IPS-NIHi7 (cell line): ENCODE results near the gene RNF175.

Source experiments
- DNase-seq: peaks from one replicate; pipeline ENCODE4 v3.0.0; 2012; ENCODE audit warnings: mixed read lengths; ENCODE audit errors: extremely low spot score

Gene RNF175

DNA sequence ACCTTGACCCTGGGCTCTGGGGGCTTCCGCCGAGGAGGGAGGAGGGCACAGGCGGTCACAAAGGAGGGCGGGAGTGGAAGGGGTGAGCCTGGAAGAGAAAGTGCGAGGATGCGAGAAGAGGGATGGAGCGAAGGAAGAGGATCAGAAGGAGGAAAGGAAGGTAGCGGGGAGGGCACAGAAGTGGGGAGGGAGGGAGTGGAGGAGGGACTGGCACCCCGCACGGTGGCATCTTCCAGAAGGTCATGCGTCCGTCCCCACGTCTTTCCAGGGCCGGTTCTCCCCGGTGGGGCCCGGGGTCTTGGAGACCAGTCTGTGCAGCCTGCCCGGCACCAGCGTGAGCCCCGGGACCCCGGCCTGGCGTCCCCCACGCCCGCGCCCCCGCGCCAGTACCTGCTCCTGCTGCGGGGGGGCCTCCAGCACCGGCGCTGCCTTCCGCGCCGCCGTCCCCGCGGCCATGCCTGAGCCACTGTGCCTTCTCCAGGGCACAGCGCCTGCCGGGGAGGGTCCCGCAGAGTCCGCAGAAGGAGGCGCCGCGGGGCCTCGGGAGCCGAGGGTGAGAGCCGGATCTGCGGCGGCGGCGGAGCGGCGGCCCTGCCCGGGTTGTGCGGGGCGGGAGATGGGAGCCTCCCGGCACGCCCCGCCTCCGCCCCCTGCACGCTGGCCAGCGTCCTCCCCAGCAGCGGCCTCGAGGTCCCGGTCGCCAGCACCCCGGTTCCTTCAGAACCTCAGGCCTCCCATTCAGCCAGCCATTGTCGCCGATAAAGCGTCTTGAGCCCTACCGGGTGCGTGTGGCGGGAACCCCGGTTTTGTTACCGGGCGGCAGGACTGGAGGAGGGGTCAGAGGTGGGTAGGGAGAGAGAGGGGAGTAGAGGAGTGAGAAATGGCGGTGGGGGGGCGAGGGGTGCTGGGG lies at the start of gene RNF175:
Gene RNF175, minus strand, starts transcription at position 618 of the 910 bp plus-strand sequence. Its CDS starts 162 bp downstream, at position 456.
- peak; percentile 63 for DNase-seq

DNA sequence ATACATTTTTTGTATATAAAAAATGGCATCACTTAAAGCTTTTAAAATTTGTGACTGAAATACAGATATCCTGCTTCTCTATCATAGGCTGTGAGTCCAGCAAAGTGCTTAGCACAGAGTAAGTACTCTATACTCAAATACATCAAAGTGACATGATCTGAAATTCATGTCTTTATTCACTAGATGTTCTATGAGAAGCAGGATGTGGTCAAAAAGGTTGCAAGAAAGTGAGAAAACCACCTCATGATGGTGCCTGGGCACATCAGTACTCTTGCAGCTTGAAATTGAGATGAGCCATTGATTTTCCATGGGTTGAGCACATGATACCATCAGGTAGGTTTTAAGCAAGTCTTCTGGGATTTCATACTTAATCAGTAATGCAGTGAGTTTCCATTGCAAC lies 49.5 kb upstream of the RNF175 start:
- no peak for DNase-seq

DNA sequence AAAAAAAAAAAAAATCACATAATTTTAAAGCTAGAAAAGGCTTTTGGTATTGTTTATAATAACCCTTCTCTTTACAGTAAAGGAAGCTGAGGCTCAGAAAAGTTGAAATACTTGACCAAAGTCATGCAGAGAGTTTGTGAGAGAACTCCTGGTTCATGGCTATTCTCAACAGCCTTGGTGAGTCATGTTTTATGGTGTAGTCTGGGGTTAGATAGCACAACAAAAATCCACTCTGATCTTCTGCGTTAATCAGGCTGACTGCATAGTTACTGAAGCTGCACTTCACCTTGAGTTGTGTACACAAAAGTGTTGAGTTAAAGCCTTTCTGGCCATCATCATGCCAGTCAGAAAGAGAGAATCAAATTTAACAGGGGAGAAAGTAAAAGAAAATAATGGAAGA lies 48.4 kb upstream of the RNF175 start:
- DNase-seq = no peak

DNA sequence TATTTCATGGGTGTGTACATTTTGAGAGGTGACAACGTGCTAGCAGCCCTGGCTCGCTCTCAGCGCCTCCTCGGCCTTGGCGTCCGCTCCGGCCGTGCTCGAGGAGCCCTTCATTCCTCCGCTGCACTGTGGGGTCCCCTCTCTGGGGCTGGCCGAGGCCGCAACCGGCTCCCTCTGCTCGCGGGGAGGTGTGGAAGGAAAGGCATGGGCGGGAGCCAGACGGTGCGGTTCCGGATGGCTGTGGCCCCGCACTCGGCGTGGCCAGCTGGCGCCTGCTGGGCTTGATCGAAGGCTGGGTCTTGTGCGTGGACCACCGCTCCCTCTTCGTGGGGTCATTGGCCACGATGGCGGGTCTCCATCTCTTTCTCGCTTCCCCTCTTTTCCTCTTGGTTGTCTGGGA lies 46.2 kb upstream of the RNF175 start:
- DNase-seq = no peak

DNA sequence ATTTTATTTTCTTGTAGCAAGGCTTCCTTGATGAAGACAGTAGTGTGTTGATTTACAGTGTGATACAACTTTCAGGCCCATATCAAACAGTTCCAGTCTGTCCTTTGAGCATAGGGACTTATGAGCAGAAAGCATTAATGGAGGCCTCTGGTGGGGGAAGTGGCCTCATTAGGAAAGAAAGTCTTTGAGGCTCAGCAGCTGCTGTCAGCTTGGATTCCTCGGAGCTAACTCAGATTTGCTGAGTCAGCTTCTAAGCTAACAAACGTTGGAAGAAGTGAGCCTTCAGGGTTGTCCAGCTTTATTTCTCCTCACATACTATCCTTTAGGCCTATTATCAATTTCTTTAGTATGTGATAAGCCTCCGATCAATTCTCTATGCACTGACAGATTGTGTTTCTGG lies 44.9 kb upstream of the RNF175 start:
- DNase-seq = no peak

DNA sequence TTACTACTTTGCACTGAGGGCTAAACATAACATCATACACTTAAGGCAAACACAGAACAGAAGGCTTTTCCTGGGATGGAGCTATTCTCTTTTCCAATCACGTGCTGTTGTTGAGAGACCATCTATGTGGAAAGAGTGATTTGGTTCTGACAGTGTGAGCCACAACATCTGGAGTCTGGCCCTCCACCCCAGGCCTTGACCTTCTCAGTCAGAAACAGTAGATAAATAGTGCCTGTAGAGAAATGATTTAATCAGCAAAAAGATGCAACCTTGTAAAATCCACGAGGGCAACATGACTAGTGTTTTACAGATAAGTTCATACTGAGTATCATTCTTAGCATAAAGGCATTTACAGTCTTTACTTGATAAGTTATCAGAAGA lies 39.9 kb upstream of the RNF175 start:
- no peak for DNase-seq

DNA sequence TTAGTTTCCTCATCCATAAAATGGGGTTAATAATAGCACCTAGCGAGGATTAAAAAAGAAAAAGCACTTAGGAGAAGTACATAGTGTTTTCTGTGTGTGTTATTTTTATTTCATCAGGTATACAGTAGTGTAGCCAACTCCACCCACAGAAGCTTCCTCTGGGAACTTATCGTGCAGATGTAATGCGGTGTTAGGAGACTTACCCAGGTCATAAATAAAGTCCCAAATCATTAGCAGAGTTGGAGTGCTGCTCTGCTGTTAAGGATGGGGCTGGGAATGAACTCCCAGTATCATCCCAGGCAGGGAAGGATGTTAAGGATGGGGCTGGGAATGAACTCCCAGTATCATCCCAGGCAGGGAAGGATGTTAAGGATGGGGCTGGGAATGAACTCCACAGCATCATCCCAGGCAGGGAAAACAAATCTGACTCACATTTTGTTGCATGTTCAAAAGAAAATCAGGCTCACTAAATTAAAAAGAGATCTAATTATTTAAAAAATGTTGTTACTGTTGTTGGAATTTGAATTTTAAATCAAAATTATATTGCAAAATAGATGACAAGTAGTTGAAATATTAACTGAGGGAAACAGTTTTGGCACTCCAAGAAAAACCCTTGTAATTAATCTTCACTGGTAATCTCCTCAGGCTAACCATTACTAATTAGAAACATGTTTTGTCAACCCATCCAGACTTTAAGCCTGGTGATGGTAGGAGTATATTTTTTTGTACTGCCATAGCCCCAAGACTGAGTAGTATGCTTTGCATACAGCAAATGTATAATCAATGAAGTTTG lies 39.3 kb upstream of the RNF175 start:
- no peak for DNase-seq

DNA sequence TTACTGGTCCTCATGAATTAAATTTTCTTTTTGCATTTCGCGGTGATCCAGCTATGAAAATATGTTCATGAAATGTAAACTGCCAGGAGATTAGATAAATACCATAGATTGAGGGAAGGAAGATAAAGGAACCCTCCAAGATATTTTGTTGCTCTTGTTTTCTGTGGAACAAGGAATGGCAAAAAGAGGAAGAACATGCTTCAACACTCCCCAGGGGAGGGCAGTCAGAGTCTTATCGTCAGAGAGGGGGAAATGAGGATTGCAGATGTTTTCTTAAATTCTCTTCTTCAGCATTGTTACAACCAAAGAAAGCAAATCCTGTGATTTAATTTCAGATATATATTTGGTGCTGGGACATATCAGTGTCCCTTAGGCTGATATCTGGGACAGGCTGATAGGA lies 38.6 kb upstream of the RNF175 start:
- no peak for DNase-seq

DNA sequence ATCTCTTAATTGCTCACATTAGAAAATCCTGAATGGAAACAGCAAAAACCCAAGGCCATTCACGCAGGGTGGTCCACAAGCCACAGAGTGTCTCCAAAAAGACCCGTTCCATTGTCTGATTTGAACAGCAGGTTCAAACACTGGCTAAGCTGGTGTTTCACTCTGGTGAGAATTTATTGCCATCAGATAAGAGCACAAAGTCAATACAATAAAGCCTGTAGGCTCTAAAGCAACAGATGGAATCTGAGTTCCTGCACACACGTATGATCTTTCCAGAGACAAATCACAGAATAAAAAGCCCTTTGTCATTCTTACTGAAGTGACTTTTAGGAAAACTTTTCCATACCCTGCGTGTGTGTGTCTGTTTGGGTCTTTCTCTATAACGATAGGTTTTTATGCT lies 34.2 kb upstream of the RNF175 start:
- DNase-seq = no peak

DNA sequence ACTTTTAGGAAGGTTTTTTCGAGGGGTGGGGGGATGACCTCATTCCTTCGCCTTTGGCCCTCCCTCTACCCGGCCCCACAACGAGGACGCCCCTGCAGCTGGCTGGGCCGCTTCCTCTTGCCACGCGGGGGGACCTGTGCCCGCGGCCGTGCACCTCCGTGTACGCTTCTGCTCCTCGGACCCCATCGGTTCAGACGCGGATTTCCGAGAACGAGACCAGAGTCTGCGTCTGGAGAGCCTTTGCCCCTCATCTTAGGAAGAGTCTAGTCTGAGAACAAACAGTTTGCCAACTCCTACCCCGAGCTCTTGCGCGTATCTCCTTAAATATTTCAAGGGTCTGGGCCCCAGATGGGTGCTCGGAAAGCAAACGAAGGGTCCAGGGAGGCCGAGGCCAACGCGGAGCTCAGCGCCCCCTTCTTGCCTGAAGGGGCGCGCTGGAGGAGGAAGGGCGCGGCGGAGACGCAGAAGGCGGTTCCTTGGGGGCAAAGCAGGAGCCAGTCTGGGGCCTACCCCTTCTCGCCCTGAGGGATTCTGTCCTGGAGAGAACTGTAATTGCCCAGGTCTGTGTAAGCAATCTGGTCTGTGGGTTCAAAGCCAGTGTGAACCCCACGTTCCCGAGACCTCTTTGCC lies 32.9 kb upstream of the RNF175 start:
- DNase-seq = peak; percentile 41

DNA sequence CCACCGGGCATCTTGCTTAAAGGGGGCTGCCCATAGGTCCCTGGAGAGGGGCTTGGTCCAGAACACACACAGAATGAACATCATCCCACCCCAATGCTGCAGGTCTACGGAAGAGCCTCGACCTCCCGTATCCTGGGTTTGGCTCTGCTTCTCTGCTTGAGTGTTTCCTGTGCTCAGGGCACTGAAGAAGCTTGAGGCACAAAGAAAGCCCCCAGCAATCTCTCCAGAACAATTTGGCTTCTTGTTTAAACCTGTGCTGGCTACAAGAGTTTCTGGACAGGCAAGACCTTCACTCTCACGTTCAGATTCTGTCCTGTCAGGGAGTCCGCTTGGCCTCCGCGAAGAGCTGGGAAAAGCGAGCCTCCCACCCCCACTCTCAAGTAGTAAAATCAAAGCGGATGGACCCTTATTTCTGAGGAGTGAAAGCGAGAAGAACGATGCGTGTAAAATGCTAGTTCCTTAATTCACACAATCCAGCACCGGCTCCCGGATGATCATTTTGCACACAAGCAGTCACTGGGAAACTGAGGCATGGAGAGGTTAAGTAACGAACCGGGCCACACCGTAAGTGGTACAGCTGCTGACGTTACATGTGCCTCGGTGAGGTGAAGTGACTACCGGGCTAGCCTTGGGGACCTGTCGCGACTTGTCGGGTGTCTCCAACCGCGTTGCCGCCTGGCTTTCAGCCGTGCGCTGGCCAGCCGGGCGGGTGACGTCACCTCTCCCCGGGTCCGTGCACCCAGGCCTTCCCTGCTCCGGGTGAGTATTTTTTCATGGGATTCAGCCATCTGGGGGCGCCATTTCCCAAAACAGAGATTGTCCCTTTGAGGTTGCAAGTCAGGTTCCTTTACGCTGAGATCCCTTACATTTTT lies 32.2 kb upstream of the RNF175 start:
- DNase-seq = peak; percentile 72

DNA sequence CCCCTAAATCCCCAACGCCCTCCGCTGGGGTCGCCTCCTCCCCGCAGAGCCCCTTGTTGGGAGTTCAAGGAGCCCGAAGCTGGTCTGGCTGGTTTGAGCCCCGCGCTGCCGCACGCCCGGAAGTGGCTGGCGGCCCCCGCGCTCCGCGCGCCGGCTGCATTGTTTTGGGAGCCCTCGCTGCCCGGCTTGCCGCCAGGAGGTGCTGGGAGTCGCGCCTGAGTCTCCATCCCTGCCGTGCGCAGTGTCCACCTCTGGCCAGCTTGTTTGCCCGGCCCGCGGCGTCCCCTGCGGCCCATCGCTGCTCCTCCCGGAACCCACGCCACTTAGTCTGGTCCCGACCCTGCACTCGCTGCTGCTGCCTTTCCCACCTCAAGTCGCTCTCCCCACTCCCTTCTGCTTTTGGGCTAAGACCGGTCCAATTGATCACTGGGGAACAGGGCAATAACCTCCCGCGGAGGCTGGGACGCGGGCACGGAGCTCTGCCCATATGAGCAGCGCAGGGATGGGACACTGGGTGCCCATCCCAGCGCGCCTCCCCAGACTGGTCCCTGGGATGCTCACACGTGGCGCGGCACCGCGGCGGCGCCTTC lies 31.2 kb upstream of the RNF175 start:
- peak; percentile 67 for DNase-seq

DNA sequence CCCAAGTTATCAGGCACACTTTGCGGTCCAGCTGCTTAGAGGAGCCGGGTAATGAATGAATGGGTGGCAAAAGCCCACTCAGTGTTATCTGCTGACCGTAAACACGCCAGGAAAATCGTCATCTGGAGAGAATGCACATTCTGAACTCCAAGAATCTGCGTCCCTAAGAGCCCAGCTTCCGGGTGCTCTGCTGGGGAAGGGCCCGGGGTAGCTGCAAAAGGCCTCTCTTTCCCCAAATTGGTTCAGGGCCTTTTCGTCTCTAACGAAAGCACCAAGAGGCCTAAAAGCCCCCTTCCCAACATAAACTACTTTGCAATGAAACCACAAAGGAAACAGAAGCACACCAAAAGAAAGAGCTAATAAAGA lies 30.7 kb upstream of the RNF175 start:
- DNase-seq = no peak

DNA sequence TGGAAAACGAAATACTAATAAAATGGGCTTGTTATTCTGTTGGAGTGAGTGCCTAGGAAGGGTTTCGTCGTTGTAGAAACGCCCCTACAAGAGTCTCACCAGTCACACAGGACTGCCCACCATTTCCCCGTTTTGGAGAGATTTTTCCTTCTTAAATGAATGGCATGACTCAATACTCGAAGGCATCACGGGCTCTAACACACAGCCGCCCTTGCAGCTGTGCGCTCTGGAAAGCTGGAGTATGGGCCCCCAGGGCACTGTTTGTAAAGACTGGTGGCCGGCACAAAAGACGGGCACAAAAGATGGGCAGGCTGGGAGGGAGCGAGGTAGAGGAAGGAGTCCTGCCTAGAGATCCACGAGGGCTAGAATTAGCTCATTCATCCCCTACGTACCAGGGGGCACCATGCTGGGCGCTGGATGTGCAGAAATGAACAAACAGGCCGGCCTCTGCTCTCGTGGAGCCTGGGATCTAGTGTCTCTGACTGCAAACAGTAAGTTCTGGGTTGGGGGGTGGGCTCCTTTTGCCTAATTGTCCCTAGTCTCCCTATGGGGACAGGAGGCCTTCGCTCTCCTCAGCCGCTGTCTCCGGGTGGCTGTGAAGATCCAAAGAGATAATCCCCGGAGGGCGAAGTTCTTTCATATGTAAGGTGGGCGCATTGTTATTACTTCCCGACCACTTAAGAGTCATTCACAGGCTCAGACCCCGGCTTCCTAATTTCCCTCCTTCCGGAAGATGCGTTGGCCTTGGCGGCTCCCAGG lies 30.1 kb upstream of the RNF175 start:
- peak; percentile 65 for DNase-seq

DNA sequence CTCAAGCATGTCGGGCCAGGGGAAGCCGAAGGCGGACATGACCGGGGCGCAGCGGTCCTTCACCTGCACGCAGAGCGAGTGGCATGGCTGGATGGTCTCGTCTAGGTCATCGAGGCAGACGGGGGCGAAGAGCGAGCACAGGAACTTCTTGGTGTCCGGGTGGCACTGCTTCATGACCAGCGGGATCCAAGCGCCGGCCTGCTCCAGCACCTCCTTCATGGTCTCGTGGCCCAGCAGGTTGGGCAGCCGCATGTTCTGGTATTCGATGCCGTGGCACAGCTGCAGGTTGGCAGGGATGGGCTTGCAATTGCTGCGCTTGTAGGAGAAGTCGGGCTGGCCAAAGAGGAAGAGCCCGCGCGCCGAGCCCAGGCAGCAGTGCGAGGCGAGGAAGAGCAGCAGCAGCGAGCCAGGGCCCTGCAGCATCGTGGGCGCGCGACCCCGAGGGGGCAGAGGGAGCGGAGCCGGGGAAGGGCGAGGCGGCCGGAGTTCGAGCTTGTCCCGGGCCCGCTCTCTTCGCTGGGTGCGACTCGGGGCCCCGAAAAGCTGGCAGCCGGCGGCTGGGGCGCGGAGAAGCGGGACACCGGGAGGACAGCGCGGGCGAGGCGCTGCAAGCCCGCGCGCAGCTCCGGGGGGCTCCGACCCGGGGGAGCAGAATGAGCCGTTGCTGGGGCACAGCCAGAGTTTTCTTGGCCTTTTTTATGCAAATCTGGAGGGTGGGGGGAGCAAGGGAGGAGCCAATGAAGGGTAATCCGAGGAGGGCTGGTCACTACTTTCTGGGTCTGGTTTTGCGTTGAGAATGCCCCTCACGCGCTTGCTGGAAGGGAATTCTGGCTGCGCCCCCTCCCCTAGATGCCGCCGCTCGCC lies 28.8 kb upstream of the RNF175 start, which contains the start of gene SFRP2:
Gene SFRP2, minus strand, starts transcription at position 671 of the 864 bp plus-strand sequence. Its CDS starts 248 bp downstream, at position 423.
- DNase-seq = peak; percentile 76

DNA sequence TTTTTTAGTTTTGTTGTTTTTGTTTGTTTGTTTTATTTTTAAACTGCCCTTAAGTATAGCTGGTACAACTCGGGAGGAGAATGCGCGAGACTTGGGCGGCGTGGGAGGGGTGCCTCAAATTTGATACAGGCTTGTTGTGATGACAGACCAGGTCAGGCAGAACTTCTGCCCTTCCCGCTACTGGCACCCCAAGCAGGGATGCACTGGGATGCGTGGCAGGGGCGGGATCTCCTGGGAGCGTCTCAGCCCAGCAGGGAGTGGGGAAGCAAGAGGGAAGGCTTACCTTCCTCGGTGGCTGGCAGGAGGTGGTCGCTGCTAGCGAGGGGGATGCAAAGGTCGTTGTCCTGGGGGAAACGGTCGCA lies 28.2 kb upstream of the RNF175 start:
- DNase-seq = no peak

DNA sequence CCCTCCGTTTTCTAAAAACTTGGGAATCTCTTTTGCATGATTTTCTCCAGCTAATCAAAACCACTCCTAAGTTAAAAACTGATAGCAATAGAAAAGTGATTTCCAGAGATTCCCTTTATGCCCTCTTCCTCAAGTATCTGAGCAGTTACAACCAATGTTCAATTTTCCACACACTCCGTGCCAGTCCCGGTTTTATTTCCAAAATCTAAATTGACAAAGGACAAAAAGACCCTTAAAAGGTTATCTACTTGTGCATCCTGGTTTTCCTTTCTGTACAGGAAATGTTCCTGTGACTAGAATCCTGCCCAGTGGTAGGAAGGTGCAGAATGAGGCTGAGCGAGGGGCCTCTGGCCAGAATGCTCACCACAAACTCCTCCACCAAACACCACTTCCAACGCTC lies 27.8 kb upstream of the RNF175 start:
- no peak for DNase-seq

DNA sequence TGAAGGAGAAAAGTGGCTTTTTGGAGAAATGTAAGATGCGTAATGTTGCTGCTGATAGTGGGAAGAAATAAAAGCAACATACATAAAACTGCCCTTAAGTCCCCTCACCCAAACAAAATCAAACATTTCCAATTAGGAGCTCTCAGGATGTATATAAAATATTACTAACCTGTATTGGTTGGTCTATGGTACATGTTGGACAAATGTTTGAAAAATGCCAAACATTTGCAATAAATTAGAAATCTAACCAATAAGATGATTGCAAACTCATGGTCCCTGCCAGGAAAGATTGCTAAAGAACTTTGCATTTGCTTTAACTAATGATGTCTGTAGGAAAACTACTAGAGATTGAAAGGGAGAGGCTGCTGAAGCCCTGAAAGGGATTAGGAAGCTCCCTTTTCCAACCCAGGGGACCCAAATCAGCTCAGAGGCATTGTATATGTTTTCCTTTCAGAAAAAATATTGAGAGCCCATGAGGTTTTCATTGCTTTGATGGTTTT lies 27.3 kb upstream of the RNF175 start:
- DNase-seq = no peak
